Kidney tubule cell (primary cell): ENCODE data around the gene GNB3.
"Not testable (repeated sequence)": the region's sequence is repeated elsewhere in the genome, so short reads cannot be mapped to it uniquely, and the experiment has no call there.

Source experiments
- DNase-seq: peaks from one replicate; pipeline ENCODE4 v3.0.0-alpha.2; 2018; ENCODE audit warnings: low spot score

The GNB3 gene

DNA sequence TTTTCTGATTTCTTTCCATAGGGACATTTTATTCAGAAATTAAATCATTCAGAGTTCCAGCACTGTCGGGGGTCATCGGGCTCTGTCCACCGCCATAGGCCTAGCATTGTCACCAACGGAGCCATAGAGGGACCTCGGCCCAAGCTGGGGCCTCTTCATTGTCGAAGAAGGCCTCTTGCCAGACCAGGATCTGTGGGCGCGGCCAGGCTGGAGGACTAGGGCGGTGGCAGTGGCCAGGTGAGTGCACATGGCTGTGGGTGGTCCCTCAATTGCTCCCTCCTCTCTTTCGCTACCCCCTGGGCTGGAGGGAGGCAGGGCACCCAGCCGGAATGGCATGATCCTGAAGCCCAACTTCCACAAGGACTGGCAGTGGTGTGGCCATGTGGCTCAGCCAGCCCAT lies 43.0 kb downstream of the GNB3 start:
- DNase-seq, result no peak

DNA sequence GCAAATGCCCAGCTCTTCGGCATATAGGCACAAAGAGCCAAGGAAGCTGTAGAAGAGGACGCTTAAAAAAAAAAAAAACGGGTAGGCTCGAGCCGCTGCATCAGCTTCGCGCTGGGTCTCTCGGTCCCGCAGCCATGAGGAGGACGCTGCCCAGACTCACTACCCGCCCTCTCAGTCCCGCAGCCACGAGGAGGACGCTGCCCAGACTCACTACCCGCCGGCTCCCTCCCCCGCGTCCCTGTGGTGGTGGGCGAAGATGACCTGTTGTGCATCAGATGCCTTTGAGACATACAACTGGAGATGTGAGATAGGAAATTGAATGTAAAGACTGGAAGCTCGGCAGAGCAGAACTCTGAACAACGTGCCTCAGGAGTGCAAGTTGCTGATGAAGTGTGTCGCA lies 43.8 kb downstream of the GNB3 start:
- DNase-seq, result no peak

DNA sequence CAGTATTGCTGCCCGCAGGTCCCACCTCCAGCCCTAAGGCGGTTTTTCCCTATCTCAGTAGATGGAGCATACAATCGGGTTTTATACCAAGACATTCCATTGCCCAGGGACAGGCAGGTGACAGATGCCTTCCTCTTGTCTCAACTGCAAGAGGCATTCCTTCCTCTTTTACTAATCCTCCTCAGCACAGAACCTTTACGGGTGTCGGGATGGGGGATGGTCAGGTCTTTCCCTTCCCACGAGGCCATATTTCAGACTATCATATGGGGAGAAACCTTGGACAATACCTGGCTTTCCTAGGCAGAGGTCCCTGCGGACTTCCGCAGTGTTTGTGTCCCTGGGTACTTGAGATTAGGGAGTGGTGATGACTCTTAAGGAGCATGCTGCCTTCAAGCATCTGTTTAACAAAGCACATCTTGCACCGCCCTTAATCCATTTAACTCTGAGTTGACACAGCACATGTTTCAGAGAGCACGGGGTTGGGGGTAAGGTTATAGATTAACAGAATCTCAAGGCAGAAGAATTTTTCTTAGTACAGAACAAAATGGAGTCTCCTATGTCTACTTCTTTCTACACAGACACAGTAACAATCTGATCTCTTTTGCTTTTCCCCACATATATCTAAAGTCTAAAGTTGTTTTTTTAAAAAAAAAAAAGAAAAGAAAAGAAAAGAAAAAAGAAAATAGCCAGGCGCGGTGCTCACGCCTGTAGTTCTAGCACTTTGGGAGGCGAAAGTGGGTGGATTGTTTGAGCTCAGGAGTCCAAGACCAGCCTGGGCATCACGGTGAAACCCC lies 45.7 kb downstream of the GNB3 start:
- not testable (repeated sequence) for DNase-seq

DNA sequence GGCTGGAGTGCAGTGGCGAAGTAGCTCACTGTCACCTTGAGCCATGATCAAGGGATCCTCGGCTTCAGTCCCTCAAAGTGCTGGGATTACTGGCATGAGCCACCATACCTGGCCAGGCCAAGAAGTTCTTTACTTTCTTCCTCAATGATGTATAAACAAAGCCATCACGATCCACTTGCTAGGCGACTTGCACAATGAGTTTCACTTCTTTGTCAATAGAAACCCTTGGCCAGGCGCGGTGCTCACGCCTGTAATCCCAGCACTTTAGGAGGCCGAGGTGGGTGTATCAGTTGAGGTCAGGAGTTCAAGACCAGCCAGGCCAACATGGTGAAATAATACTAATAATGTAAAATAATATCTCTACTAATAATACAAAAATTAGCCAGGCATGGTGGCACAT lies 46.7 kb downstream of the GNB3 start:
- DNase-seq, result no peak

GRCh38 chr12:6888360-6888759 lies 47.6 kb downstream of the GNB3 start:
- DNase-seq, result no peak

- not testable (repeated sequence) for DNase-seq
These were observed 48.1 kb downstream of the GNB3 start for GRCh38 chr12:6888794-6889193.

DNA sequence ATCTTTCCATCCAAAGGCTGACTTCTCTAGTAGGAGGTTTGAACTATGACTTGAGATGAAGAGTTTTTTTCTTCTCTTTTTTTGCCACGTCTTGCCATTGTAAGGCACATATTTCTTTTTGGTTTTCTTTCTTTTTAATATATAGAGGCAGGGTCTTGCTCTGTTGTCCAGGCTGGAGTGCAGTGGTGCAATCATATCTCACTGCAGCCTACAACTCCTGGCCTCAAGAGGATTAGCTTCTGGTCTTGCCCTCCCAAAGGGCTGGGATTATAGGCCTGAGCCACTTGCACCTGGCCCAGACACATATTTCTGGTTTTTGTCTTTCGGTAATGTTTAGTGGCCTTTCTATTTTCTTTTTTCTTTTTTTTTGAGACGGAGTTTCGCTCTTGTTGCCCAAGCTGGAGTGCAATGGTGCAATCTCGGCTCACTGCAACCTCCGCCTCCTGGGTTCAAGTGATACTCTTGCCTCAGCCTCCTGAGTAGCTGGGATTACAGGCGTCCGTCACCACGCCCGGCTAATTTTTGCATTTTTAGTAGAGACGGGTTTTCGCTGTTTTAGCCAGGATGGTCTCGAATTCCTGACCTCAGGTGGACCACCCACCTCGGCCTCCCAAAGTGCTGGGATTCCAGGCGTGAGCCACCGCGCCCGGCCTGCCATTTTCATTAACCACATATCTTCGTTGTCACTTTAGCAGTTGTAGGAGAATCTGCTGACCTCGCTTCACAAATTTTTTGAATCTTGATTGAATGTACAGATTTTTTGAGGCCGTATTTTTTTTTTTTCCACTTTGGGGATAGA lies 49.2 kb downstream of the GNB3 start:
- DNase-seq, result not testable (repeated sequence)

- DNase-seq, result peak; percentile 98
These were observed 50.3 kb downstream of the GNB3 start for GRCh38 chr12:6890789-6891645.

GRCh38 chr12:6891646-6892001 lies 50.9 kb downstream of the GNB3 start:
- DNase-seq, result no peak

- DNase-seq, result not testable (repeated sequence)
These were observed 52.0 kb downstream of the GNB3 start for GRCh38 chr12:6892683-6893082.

- no peak for DNase-seq
These were observed 53.6 kb downstream of the GNB3 start for GRCh38 chr12:6894321-6894720.
